HepG2 (cell line): ENCODE measurements around the gene CDK5RAP2.

Experiments
- AKAP8 ChIP-seq: sonication (generic); formaldehyde crosslinking; IDR thresholded peaks from 2 replicates; pipeline ENCODE4 v1.5.1; 2020; ENCODE audit warnings: mild to moderate bottlenecking, missing genetic modification reagents
- CEBPB ChIP-seq: IDR thresholded peaks from 2 replicates; pipeline ENCODE4 v1.6.1; 2011; ENCODE audit warnings: low read depth, low read length, improper control_type of control experiment, borderline replicate concordance
- CHD4 ChIP-seq: fragments of 200-600 bp; sonication (generic); IDR thresholded peaks from 2 replicates; pipeline ENCODE4 v1.7.0; 2017; ENCODE audit warnings: mild to moderate bottlenecking, low read length, borderline replicate concordance
- GABPA ChIP-seq, 2 experiments: IDR thresholded peaks; 2 replicates each; pipeline ENCODE4 v1.6.1; 2011 to 2016; ENCODE audit warnings: low read depth in 2 of 2, low read length in 1 of 2, missing biosample characterization in 1 of 2, missing genetic modification characterization in 1 of 2
- GTF3A ChIP-seq: sonication (generic); formaldehyde crosslinking; conservative IDR thresholded peaks from 2 replicates; pipeline ENCODE4 v1.4.0; 2020; ENCODE audit warnings: mild to moderate bottlenecking, missing genetic modification reagents
- POLR2AphosphoS2 ChIP-seq: IDR thresholded peaks from 2 replicates; pipeline ENCODE4 v1.6.1; 2011; ENCODE audit warnings: low read depth, low read length, improper control_type of control experiment
- SMAD1 ChIP-seq: sonication (generic); formaldehyde crosslinking; IDR thresholded peaks from 2 replicates; pipeline ENCODE4 v1.4.0; 2020; ENCODE audit warnings: missing genetic modification reagents, low read depth, mild to moderate bottlenecking, borderline replicate concordance
- TBL1XR1 ChIP-seq: fragments of 150-350 bp; IDR thresholded peaks from 2 replicates; pipeline ENCODE4 v1.6.1; 2014; ENCODE audit warnings: borderline replicate concordance, low read length; ENCODE audit not compliant: partially characterized antibody
- ZNF143 ChIP-seq: sonication (generic); formaldehyde crosslinking; IDR thresholded peaks from 2 replicates; pipeline ENCODE4 v1.4.0; 2020; ENCODE audit warnings: missing genetic modification reagents
- TF ChIP-seq, protein P1 (sequence below): sonication (generic); formaldehyde crosslinking; conservative IDR thresholded peaks from 2 replicates; pipeline ENCODE4 v1.8.0; 2022; ENCODE audit warnings: missing genetic modification reagents
- TF ChIP-seq, protein P2 (sequence below): sonication (generic); formaldehyde crosslinking; IDR thresholded peaks from 2 replicates; pipeline ENCODE4 v1.5.0; 2020; ENCODE audit warnings: mild to moderate bottlenecking, missing genetic modification reagents, moderate library complexity
- TF ChIP-seq, protein P3 (sequence below): sonication (generic); formaldehyde crosslinking; IDR thresholded peaks from 2 replicates; pipeline ENCODE4 v1.4.0; 2020; ENCODE audit warnings: missing genetic modification reagents, borderline replicate concordance

DNA sequence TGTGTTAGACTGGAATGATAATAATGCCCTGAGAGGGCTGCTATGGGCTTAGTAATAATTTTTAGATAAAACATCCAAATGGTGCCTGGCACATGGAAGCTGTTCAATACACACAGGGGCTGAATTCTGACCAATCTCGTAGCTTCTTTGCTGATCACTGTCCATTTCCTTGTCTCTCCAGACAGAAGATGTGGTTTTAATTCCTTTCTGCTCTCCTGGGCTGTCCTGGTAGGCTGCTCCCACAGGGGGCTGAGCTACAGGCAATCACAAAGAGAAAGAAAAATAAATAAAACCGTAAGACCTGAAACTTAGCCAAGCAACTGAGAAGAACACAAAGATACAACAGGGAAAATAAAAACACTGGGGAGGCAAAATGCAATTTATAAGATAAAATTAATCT is 136.5 kb downstream of the CDK5RAP2 start:
- TF ChIP-seq GTF3A (CRISPR knock-in tag) = no peak
- TF ChIP-seq, protein P1, sequence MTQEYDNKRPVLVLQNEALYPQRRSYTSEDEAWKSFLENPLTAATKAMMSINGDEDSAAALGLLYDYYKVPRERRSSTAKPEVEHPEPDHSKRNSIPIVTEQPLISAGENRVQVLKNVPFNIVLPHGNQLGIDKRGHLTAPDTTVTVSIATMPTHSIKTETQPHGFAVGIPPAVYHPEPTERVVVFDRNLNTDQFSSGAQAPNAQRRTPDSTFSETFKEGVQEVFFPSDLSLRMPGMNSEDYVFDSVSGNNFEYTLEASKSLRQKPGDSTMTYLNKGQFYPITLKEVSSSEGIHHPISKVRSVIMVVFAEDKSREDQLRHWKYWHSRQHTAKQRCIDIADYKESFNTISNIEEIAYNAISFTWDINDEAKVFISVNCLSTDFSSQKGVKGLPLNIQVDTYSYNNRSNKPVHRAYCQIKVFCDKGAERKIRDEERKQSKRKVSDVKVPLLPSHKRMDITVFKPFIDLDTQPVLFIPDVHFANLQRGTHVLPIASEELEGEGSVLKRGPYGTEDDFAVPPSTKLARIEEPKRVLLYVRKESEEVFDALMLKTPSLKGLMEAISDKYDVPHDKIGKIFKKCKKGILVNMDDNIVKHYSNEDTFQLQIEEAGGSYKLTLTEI (CRISPR knock-in tag) = no peak
- TF ChIP-seq POLR2AphosphoS2 = no peak
- no peak for TF ChIP-seq AKAP8 (CRISPR knock-in tag)
- TF ChIP-seq, protein P2, sequence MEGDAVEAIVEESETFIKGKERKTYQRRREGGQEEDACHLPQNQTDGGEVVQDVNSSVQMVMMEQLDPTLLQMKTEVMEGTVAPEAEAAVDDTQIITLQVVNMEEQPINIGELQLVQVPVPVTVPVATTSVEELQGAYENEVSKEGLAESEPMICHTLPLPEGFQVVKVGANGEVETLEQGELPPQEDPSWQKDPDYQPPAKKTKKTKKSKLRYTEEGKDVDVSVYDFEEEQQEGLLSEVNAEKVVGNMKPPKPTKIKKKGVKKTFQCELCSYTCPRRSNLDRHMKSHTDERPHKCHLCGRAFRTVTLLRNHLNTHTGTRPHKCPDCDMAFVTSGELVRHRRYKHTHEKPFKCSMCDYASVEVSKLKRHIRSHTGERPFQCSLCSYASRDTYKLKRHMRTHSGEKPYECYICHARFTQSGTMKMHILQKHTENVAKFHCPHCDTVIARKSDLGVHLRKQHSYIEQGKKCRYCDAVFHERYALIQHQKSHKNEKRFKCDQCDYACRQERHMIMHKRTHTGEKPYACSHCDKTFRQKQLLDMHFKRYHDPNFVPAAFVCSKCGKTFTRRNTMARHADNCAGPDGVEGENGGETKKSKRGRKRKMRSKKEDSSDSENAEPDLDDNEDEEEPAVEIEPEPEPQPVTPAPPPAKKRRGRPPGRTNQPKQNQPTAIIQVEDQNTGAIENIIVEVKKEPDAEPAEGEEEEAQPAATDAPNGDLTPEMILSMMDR (CRISPR knock-in tag) = no peak
- TF ChIP-seq CHD4 = no peak
- TF ChIP-seq, protein P3, sequence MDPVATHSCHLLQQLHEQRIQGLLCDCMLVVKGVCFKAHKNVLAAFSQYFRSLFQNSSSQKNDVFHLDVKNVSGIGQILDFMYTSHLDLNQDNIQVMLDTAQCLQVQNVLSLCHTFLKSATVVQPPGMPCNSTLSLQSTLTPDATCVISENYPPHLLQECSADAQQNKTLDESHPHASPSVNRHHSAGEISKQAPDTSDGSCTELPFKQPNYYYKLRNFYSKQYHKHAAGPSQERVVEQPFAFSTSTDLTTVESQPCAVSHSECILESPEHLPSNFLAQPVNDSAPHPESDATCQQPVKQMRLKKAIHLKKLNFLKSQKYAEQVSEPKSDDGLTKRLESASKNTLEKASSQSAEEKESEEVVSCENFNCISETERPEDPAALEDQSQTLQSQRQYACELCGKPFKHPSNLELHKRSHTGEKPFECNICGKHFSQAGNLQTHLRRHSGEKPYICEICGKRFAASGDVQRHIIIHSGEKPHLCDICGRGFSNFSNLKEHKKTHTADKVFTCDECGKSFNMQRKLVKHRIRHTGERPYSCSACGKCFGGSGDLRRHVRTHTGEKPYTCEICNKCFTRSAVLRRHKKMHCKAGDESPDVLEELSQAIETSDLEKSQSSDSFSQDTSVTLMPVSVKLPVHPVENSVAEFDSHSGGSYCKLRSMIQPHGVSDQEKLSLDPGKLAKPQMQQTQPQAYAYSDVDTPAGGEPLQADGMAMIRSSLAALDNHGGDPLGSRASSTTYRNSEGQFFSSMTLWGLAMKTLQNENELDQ = no peak
- TF ChIP-seq GABPA (IDR thresholded peaks at IDR 0.05; ENCODE audit: low read depth, low read length) = no peak
- TF ChIP-seq GABPA (CRISPR knock-in tag; IDR thresholded peaks at IDR 0.05; ENCODE audit: low read depth) = no peak
- no peak for TF ChIP-seq CEBPB
- no peak for TF ChIP-seq TBL1XR1
- no peak for TF ChIP-seq ZNF143 (CRISPR knock-in tag)
- no peak for TF ChIP-seq SMAD1 (CRISPR knock-in tag)
